ENCODE data around the gene PROSER2. TPM values are rescaled to one million over a fixed set of nuclear protein-coding genes. Genes with fewer than 3 reads are reported as not detected.
A peak's percentile ranks its signal among the peaks of the same experiment; 100 is the strongest.

PROSER2 gene, protein sequence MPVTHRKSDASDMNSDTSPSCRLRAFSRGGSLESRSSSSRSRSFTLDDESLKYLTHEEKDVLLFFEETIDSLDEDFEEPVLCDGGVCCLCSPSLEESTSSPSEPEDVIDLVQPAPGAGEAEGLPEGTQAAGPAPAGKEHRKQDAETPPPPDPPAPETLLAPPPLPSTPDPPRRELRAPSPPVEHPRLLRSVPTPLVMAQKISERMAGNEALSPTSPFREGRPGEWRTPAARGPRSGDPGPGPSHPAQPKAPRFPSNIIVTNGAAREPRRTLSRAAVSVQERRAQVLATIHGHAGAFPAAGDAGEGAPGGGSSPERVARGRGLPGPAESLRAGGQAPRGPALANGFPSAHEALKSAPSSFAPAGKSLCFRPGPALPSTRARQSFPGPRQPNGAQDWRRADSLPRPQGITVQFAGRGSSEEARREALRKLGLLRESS
- 10 to 100 TPM in 1 of 12 donors, 1 to 10 TPM in 10, not detected in 1; 2.7 to 13.4 (median 3.7) TPM for polyA plus RNA-seq (ENCODE audit: insufficient read length in 12 of 12)
- long read RNA-seq, donor 1, partial matches to known transcripts, result 0 of 4 reads
- long read RNA-seq, donor 1, other reads (novel, unspliced or antisense), result 0 of 4 reads
- long read RNA-seq, donor 2, partial matches to known transcripts, result 0 of 4 reads
- long read RNA-seq, donor 2, other reads (novel, unspliced or antisense), result 0 of 4 reads
- long read RNA-seq, donor 3, partial matches to known transcripts, result 0 of 3 reads
- long read RNA-seq, donor 3, other reads (novel, unspliced or antisense), result 0 of 3 reads
- long read RNA-seq, donor 4, partial matches to known transcripts, result 0 of 3 reads
- long read RNA-seq, donor 4, other reads (novel, unspliced or antisense), result 0 of 3 reads
- long read RNA-seq, donor 5, result 0 reads
- long read RNA-seq, donor 6, result 0 reads
- long read RNA-seq, donor 7, partial matches to known transcripts, result 0 of 2 reads
- long read RNA-seq, donor 7, other reads (novel, unspliced or antisense), result 0 of 2 reads
- long read RNA-seq, donor 8, transcript PROSER2-202 (1 exons, 1,232 nt), result major isoform, 5 of 8 reads
- long read RNA-seq, donor 8, partial matches to known transcripts, result 0 of 8 reads
- long read RNA-seq, donor 8, other reads (novel, unspliced or antisense), result 0 of 8 reads
- long read RNA-seq, donor 9, partial matches to known transcripts, result 0 of 1 reads
- long read RNA-seq, donor 9, other reads (novel, unspliced or antisense), result 0 of 1 reads
- long read RNA-seq, donor 10, partial matches to known transcripts, result 0 of 7 reads
- long read RNA-seq, donor 10, other reads (novel, unspliced or antisense), result 0 of 7 reads
- long read RNA-seq, donor 11, partial matches to known transcripts, result 0 of 4 reads
- long read RNA-seq, donor 11, other reads (novel, unspliced or antisense), result 0 of 4 reads

DNA sequence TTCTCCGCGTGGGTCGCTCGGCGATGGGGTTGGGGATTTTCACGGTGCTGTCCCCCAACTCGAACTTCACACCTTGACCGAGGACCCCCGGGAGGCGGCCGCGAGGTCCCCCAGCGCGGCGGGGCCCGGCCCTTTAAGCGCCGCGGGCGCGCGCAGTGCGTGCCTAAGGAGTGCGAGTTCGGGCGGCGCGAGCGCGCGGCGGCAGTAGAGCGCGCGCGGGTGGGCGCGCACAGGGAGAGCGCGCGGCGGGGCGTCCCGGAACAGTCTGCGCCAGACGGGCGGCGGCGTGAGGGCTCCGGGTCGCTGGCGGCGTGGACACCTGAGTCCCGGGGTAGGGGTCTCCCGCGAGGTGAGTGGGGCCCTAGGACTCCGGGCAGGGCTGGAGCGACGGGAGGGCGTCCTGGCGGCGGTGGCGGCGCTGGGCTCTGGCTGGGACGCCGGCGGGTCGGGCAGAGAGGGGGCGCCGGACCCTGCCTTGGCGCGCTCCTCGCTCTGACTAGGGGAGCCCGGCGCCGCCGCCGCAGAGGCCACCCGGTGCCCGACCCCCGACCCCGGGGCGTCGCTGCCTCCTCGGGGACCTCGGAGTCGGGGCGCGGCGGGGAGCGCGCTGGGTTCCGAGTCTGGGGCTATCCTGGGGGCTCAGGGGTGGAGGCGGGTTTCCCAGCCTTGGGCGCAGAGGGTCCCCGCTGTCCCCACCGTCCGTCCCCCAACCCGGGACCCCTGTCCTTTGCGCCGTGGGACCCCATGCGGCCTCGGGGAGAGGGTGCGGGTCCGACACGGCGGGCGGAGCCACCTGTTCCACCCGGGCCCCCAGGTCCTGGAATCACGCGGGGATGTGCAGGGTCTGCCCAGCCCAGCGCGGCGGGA lies at the start of gene PROSER2:
TSS of gene PROSER2 (plus strand) at position 235 of the 867 bp plus-strand sequence. CDS start 28,722 bp downstream, outside the sequence.
- DNase-seq, result no peak

DNA sequence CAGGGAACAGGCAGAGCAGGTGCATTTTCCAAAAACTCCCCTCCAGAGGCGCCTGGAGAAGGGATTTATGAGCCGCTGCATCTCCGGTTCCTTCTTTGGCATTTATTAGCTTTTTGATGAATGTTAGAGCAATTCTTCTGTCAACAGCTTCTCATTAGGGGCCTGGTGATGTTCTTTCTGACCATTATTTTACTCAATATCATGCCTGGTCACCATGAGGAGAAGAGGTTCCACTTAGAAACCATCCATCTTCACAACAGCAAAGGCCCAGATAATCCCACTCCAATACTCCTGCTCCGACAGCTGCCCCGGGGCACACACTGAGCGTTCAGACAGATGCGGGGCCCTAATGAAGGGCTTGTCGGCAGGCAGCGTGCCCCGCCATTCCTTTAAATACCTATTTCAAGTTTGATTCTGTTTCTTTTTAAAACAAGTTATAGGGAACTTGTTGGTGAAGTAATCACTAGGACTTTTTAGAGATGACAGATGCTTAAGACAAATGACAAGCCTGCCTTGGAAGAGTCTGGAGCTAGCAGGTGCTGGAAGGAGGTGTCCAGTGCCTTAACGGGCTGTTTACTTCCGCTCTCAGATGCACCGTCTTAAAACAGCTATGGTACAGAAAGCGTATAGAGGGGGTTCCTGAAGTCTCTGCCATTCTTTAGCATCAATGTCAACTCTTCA lies 49.3 kb upstream of the PROSER2 start:
- no peak for DNase-seq

DNA sequence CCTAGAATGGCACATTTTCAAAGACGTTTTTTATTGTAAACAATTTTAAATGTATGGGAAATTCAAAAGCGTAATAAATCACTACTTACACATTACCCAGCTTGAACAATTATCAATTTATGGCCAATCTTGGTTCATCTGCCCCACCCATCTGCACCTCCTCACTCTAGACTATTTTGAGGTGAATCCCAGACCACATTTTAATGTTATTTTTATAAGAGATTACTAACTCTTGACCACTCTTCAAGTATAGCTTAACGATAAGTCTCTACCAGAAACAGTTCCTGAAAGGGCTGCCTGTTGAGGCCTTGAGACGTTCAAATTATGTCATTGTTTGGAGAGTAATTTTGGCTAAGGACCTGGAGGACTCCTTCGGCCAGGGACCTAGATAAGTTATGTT lies 47.7 kb upstream of the PROSER2 start:
- DNase-seq, result no peak

DNA sequence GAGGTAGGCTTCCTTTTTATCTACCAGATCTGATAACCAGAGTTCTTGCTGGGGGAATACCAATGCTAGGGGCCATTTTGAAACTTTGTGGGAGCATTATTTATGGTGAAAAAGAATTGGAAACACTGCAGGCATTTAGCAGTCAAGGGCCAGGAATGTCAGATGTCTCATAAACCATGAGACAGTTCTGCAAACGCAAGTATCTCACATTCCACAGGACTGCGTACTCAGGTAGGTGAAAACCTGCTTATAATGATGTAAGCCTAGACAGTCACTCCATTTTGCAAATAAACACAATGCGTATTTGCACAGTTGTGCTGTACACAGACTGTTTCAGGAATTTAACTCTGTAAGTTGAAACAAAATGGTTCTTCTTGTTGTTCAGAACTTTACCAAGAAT lies 47.1 kb upstream of the PROSER2 start:
- no peak for DNase-seq

DNA sequence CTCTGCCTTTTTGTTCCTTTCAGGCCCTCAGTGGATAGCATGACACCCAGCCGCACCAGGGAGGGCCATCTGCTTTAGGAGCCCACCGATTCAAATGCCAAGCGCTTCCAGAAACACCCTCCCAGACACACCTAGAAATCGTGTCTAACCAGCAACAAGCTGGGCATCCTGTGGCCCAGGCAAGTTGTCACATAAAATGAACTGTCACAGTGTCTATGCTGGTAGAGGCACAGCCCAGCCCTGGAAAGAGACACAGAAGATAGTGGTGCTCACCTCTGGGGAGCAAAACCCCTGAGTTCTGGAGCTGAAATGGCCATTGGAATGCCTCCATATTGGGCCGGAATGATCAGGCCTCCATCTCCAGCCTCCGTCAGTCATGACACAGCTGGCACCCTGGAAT lies 42.0 kb upstream of the PROSER2 start:
- no peak for DNase-seq

DNA sequence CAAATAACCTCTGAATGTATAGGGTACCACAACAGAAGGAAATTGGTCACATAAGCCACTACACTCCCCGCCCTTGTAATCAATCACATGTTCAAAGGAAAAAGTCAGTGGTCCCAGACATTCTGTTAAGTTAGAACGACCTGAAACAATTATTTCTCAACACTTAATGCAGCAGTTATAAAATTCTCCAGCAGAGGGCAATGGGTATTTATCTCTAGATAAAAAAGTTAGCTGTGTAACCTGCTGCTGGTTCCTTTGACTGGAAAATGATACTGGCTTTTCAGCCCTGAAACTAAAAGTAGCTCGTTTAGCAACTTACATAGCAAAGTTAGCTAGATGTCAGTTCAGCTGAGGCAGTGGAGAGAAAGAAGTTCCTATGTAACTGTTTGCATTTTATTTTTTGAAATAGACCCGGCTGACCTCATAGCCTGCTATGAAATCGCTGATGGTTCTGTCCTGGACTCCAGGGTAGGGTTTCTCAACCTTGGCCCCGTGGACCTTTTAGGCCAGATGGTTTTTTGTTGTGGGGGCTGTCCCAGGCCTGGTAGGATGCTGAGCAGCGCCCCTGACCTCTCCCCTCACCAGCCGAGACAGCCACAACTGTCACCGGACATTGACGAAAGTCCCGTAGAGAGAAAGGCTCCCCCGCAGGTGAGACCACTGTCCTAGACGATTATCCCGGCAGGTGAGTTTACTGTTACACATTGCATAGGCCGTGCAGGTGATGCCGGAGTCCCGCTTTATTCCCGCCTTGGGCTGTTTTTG lies 40.2 kb upstream of the PROSER2 start:
- DNase-seq, result peak; percentile 47

DNA sequence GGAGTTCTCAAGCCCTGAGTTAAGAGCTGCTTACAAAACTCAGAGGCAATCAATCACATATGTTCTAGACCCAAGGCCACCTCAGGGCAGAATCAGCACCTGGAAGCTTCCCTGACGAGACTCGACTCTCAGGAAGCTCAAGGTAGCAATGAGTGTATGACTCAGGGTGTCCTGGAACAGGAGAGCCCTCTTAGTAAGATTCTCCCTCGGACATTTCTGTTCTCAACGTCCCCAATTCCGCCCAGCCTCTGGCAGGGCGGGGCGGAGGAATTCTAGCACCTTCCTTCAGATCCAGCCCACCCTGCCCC lies 39.6 kb upstream of the PROSER2 start:
- no peak for DNase-seq

DNA sequence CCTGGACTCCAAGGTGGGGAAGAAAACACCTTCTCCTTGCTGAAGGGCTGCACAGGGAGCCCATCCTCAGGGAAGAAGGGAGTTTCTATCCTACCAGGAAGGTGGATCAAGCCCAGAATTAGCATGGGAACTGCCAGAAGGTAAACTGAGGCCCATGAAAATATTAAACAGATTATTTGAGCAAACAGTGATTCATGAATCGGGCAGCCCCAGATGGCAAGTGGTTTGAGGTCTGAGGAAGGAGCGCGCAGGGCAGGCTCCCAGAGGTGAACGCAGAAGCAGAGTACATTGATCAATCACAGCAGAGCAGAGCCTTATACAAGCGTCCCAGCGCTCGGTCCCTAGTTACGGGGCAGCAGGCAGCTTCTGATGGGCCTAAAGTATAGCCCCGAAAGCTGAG lies 35.8 kb upstream of the PROSER2 start:
- no peak for DNase-seq

DNA sequence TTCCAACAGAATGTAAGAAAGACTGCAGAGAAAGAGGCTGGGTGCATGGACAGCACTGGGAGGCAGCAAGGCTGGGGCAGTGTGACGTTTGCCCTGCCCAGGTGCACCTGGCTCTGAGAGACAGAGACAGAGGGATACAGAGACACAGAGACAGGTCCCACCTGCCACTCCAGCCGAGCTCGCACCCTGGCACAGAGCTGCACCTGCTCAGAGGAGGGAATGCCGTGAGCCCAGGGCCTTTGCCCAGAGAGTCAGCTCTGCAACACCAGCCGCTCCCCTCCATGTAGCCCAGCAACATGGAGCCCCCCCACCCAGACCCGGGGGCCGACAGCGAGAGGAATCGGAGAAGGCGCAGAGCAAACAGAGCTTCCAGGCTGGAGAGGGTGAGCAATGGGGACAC lies 35.3 kb upstream of the PROSER2 start:
- no peak for DNase-seq

DNA sequence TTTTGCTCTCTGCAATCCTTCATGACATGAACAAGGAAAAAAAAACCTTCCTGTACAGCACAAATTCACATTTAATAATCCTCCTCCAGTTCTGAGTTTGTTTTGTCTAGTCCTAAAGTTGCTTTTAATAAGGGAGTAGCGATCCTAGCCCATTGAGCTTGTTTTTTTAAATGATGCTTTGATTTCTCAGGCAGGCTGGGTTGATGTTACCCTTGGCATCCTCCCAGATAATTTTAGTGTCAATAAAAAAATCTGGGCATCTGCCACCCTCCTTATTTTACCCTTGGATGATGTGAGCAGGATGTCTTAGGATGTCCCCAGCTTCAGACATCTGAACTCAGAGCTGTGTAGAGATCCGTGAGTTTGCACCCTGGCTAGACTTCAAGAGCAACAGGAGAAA lies 33.9 kb upstream of the PROSER2 start:
- DNase-seq, result no peak

DNA sequence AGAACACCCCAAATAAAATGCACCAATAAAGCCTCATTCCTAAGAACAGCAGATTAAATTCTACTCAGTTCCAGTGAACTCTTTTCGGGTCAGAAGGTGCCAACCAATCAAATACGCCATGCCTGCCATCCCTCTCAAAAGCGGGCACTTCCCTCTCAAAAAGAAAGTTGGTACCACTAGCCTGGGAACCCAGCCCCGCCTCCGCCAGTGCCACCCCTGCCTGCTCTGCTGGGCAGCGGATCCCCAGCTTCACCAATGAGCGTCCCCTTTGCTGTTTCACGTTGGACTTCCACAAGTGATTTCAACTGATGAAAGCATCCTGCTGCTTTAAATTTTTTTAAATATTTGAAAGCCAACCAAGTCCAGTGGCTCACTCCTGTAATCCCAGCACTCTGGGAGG lies 33.2 kb upstream of the PROSER2 start:
- DNase-seq, result no peak

DNA sequence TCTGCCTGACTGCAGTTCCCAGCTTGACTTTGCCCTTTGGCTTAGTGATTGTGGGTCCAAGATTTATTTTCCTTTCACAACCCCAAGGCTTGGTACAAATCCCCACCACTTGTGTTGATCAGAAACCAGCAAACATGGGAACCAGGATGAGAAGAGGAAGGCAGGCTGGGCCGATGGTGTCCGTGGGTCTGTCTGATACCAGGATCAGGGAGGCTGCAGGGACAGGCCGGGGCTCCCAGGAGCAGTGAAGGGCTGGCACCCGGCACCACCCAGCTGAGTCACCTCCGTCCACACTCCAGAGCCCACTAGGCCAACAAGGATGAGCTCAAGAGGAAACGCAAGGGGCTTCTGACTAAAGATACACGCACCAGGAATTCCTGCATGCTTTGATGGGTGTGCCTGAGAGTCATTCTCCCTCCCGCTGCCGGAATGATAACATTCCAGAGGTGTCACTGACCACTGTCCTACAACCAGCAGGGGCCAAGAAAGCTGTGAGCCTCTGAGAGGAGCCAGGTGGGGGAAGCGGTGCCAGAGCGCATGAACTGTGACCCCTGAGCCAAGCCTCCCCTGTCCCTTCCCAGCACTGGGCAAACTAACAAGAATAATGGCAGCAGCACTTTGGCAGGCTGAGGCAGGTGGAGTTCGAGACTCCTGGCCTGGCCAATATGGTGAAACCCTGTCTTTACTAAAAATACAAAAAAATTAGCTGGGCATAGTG lies 29.2 kb upstream of the PROSER2 start:
- no peak for DNase-seq

DNA sequence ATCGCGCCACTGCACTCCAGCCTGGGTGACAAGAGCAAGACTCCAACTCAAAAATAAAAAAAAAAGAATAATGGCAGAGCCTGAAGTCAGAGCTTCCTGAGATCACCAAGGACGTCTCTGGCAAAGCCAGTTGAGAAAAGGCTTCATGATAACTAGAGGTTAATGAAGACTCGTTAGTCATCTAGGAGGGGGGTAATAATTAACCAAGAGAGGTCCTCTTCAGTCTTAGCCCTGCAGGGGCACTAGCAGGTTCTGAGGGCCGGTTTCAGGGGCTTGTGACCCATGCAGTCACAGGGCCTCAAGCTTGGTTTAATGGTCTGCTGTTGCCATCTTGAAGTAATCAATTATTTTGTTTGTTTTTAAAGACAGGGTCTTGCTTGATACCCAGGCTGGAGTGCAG lies 28.6 kb upstream of the PROSER2 start:
- DNase-seq, result no peak

DNA sequence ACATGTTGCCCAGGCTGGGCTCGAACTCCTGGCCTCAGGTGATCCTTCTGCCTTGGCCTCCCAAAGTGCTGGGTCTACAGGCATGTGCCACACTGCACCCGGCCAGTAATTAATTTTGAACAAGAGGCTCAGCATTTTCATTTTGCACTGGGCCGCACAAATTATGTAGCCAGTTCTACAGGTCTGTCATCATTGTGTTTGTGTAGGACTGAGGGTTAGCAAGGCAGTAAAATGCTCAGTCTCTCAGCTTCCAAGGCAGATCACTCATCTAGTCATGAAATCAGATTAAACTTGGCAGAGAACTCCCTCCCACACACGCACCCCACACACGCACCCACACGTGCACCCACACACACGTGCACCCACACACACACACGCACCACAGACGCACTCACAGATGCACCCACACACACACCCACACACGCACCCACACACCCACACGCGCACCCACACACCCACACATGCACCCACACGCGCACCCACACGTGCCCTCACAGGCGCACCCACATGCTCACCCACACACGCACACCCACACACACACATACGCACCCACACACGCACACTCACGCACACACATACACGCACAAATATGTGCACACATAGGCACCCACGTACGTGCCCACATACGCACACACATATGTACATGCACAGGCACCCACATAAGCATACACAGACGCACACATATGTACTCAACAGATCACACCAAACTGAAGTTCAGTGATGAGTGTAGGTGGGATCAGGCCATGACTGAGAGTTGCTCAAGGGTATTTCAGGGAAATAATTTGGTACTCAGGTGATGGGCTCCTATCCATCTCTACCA lies 27.8 kb upstream of the PROSER2 start:
- DNase-seq, result no peak

DNA sequence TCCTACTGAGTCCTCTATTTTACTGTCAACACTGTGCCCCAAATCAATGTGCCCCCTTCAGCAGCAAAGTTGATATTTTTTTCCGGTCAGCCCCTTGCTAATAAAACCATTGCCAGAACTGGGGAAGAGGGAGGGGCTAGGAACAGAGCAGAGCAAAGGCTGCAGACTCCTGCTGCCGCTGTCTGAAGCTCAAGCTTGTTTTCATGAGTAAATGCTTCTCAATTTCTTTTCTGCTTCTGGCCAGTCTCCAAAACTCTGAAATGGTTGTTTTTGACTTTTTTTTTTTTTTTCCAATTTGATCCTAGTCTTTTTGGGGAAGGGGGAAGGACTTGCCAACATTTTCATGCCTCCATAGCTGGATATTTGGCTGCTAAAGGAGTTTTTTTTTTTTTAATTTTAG lies 26.7 kb upstream of the PROSER2 start:
- DNase-seq, result peak; percentile 20

DNA sequence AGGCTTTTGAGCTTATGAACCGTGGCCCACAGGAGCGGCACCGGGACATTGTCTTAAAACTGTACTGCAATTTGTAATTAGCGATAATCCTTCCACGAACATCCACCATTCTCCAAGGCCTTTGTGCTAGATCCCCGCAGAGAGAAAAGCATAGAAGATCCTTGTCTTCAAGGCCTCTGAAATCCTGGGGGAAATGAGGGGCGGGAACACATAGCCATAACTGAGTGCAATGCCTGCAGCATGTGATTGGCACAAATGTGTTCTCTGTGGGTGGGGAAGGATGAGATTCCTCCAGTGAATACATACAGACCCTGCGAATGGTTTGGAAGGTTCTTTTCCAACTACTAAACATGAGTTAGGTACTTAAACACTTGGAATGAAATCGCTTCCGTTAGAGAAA lies 25.9 kb upstream of the PROSER2 start:
- DNase-seq, result no peak

DNA sequence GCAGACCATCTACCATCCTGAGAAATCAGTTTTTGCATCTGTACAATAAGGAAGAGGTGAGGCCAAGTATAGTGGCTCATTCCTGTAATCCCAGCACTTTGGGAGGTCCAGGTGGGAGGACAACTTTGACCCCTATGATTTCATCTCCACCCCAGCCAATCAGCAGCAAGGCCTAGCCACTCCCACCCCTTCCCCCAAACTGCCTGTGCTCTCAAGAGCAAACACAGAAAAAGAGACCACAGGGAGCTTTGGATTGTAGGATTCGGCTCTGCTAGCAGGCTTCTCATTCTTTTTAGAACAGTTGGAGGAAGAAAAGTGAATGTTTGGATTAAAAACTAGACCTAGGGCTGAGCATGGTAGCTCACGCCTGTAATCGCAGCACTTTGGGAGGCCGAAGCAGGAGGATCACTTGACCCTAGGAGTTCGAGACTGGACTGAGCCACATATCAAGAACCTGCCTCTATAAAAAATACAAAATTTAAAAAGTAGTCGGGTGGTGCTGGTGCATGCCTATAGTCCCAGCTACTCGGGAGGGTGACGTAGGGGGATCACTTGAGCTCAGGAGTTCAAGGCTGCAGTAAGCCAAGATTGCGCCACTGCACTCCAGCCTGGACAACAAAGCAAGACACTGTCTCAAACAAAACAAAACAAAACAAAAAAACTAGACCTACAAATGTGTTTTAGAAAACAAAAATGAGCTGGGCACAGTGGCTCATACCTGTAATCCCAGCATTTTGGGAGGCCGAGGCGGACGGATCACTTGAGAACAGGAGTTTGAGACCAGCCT lies 25.1 kb upstream of the PROSER2 start:
- DNase-seq, result no peak

Measured in muscle of arm (tissue), 14 donors.